SK-N-SH treated with all-trans-retinoic acid at 6 μM for 48 hours (cell line): ENCODE results near the gene NTM.

Experiments
- ATAC-seq: fragments of 200-7000 bp; cut with Tn5 transposase; 3 replicates; pipeline ENCODE4 v1.9.1; 2020; ENCODE audit warnings: mild to moderate bottlenecking, moderate library complexity
- BACH2 ChIP-seq: fragments of 250-450 bp; sonication (Bioruptor Pico); IDR thresholded peaks from 2 replicates; pipeline ENCODE4 v1.9.0; 2021; ENCODE audit warnings: mild to moderate bottlenecking, borderline replicate concordance
- CSDC2 ChIP-seq: fragments of 250-450 bp; sonication (Bioruptor Pico); IDR thresholded peaks from 2 replicates; pipeline ENCODE4 v1.5.0; 2020; ENCODE audit warnings: mild to moderate bottlenecking, moderate library complexity
- ESRRG ChIP-seq: fragments of 250-450 bp; sonication (Bioruptor Pico); IDR thresholded peaks from 2 replicates; pipeline ENCODE4 v1.6.1; 2021; ENCODE audit warnings: mild to moderate bottlenecking
- GLIS3 ChIP-seq: fragments of 250-450 bp; sonication (Bioruptor Pico); IDR thresholded peaks from 2 replicates; pipeline ENCODE4 v1.5.0; 2020; ENCODE audit warnings: mild to moderate bottlenecking, moderate library complexity
- OSR1 ChIP-seq: fragments of 250-450 bp; sonication (Bioruptor Pico); IDR thresholded peaks from 2 replicates; pipeline ENCODE4 v1.8.0; 2022; ENCODE audit warnings: moderate library complexity, mild to moderate bottlenecking, inconsistent platforms
- PPARA ChIP-seq: fragments of 250-450 bp; sonication (Bioruptor Pico); IDR thresholded peaks from 2 replicates; pipeline ENCODE4 v1.5.0; 2020; ENCODE audit warnings: mild to moderate bottlenecking, borderline replicate concordance
- RARB ChIP-seq: fragments of 250-450 bp; sonication (Bioruptor Pico); IDR thresholded peaks from 2 replicates; pipeline ENCODE4 v1.8.0; 2021; ENCODE audit warnings: mild to moderate bottlenecking, moderate library complexity
- SNAI2 ChIP-seq: fragments of 250-450 bp; sonication (Bioruptor Pico); IDR thresholded peaks from 2 replicates; pipeline ENCODE4 v1.5.0; 2020; ENCODE audit warnings: mild to moderate bottlenecking, moderate library complexity
- TCF4 ChIP-seq: fragments of 250-450 bp; sonication (Bioruptor Pico); IDR thresholded peaks from 2 replicates; pipeline ENCODE4 v1.8.0; 2021; ENCODE audit warnings: mild to moderate bottlenecking, moderate library complexity, borderline replicate concordance
- TOX ChIP-seq: fragments of 250-450 bp; sonication (Bioruptor Pico); IDR thresholded peaks from 2 replicates; pipeline ENCODE4 v1.8.0; 2021; ENCODE audit warnings: mild to moderate bottlenecking, moderate library complexity, borderline replicate concordance
- ZFP30 ChIP-seq: fragments of 450-650 bp; formaldehyde crosslinking; IDR thresholded peaks from 2 replicates; pipeline ENCODE4 v1.5.0; 2022; ENCODE audit warnings: mild to moderate bottlenecking, moderate library complexity
- ZNF565 ChIP-seq: fragments of 450-650 bp; formaldehyde crosslinking; conservative IDR thresholded peaks from 2 replicates; pipeline ENCODE4 v1.5.0; 2020; ENCODE audit warnings: low read depth, mild to moderate bottlenecking, moderate library complexity
- ZNF70 ChIP-seq: fragments of 450-650 bp; formaldehyde crosslinking; IDR thresholded peaks from 2 replicates; pipeline ENCODE4 v1.5.0; 2020; ENCODE audit warnings: mild to moderate bottlenecking, moderate library complexity
- TF ChIP-seq, protein P1 (sequence below): fragments of 250-450 bp; sonication (Bioruptor Pico); IDR thresholded peaks from 2 replicates; pipeline ENCODE4 v1.8.0; 2020; ENCODE audit warnings: mild to moderate bottlenecking, moderate library complexity, borderline replicate concordance
- TF ChIP-seq, protein P2 (sequence below): fragments of 250-450 bp; sonication (Bioruptor Pico); IDR thresholded peaks from 2 replicates; pipeline ENCODE4 v1.5.1; 2021; ENCODE audit warnings: mild to moderate bottlenecking, moderate library complexity
- TF ChIP-seq, protein P3 (sequence below): fragments of 250-450 bp; sonication (Bioruptor Pico); IDR thresholded peaks from 2 replicates; pipeline ENCODE4 v1.5.0; 2020; ENCODE audit warnings: mild to moderate bottlenecking, moderate library complexity
- TF ChIP-seq, protein P4 (sequence below): fragments of 250-450 bp; sonication (Bioruptor Pico); IDR thresholded peaks from 2 replicates; pipeline ENCODE4 v1.5.1; 2020; ENCODE audit warnings: low read depth, mild to moderate bottlenecking, moderate library complexity

The NTM gene

DNA sequence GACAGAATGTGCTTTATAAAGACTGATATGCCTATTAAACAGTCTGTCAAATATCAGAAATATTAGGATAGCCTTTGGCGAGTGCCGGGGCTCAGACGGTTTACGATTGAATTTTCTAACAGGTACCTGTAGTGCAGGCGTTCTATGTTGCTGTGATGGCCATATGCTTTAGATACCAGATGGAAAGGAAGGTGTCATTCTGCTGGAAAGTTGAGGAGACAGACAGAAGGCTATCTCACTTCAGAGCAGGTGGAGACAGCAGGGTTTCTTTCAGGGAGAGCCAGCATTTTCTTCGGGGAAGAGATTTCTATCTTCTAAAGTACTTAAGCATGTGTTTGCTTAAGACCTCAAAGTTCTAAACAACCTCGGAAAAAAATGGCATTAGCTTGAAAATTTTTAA lies 415.4 kb downstream of the NTM start:
- TF ChIP-seq BACH2 = no peak
- no peak for TF ChIP-seq SNAI2 (CRISPR knock-in tag)
- no peak for TF ChIP-seq TCF4 (CRISPR knock-in tag)
- ATAC-seq = no peak

DNA sequence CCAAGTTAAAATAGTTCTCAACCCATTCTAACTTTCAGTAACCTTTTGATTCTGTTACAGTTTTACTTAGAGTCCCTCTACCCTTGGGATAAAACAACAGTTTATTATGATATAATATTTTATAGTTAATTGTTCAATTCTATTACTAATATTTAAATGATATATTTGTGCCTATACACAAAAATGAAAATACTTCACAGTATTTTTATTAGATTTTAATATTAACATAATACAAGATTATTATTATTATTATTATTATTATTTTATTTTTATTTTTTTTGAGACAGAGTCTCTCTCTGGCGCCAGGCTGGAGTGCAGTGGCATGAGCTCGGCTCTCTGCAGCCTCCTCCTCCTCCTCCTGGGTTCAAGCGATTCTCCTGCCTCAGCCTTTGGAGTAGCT lies 416.7 kb downstream of the NTM start:
- TF ChIP-seq PPARA (CRISPR knock-in tag) (no peak), RARB (CRISPR knock-in tag) (no peak), CSDC2 (CRISPR knock-in tag) (no peak), TOX (CRISPR knock-in tag) (no peak), ESRRG (CRISPR knock-in tag) (no peak), OSR1 (CRISPR knock-in tag) (no peak), SNAI2 (CRISPR knock-in tag) (no peak), BACH2 (no peak), ZNF70 (CRISPR knock-in tag) (no peak), ZNF565 (CRISPR knock-in tag) (no peak)
- TF ChIP-seq, protein P1, sequence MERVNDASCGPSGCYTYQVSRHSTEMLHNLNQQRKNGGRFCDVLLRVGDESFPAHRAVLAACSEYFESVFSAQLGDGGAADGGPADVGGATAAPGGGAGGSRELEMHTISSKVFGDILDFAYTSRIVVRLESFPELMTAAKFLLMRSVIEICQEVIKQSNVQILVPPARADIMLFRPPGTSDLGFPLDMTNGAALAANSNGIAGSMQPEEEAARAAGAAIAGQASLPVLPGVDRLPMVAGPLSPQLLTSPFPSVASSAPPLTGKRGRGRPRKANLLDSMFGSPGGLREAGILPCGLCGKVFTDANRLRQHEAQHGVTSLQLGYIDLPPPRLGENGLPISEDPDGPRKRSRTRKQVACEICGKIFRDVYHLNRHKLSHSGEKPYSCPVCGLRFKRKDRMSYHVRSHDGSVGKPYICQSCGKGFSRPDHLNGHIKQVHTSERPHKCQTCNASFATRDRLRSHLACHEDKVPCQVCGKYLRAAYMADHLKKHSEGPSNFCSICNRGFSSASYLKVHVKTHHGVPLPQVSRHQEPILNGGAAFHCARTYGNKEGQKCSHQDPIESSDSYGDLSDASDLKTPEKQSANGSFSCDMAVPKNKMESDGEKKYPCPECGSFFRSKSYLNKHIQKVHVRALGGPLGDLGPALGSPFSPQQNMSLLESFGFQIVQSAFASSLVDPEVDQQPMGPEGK (CRISPR knock-in tag) = no peak
- TF ChIP-seq, protein P2, sequence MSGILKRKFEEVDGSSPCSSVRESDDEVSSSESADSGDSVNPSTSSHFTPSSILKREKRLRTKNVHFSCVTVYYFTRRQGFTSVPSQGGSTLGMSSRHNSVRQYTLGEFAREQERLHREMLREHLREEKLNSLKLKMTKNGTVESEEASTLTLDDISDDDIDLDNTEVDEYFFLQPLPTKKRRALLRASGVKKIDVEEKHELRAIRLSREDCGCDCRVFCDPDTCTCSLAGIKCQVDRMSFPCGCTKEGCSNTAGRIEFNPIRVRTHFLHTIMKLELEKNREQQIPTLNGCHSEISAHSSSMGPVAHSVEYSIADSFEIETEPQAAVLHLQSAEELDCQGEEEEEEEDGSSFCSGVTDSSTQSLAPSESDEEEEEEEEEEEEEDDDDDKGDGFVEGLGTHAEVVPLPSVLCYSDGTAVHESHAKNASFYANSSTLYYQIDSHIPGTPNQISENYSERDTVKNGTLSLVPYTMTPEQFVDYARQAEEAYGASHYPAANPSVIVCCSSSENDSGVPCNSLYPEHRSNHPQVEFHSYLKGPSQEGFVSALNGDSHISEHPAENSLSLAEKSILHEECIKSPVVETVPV (CRISPR knock-in tag) = no peak
- TF ChIP-seq, protein P3, sequence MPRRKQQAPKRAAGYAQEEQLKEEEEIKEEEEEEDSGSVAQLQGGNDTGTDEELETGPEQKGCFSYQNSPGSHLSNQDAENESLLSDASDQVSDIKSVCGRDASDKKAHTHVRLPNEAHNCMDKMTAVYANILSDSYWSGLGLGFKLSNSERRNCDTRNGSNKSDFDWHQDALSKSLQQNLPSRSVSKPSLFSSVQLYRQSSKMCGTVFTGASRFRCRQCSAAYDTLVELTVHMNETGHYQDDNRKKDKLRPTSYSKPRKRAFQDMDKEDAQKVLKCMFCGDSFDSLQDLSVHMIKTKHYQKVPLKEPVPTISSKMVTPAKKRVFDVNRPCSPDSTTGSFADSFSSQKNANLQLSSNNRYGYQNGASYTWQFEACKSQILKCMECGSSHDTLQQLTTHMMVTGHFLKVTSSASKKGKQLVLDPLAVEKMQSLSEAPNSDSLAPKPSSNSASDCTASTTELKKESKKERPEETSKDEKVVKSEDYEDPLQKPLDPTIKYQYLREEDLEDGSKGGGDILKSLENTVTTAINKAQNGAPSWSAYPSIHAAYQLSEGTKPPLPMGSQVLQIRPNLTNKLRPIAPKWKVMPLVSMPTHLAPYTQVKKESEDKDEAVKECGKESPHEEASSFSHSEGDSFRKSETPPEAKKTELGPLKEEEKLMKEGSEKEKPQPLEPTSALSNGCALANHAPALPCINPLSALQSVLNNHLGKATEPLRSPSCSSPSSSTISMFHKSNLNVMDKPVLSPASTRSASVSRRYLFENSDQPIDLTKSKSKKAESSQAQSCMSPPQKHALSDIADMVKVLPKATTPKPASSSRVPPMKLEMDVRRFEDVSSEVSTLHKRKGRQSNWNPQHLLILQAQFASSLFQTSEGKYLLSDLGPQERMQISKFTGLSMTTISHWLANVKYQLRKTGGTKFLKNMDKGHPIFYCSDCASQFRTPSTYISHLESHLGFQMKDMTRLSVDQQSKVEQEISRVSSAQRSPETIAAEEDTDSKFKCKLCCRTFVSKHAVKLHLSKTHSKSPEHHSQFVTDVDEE (CRISPR knock-in tag) = no peak
- no peak for ATAC-seq

DNA sequence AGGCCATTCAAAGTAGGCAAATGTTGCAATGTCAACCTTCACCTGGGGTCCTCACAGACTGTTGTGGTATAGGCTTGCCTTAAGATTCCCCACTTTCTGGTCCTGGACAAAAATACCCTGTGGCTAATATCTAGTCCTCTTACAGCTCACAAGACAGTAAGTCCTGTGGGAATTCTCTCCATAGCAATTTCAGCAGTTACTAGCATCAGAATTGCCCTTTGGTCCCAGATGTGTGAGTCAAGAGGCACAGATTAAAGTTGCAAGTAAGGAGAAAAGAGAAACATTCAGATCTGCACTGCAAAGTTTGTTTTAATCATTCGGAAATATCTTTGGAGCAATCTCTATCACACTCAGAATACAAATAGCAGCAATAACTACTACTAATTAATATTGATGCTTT lies 420.2 kb downstream of the NTM start:
- TF ChIP-seq CSDC2 (CRISPR knock-in tag) (no peak), RARB (CRISPR knock-in tag) (no peak), ZFP30 (no peak), ESRRG (CRISPR knock-in tag) (no peak), GLIS3 (CRISPR knock-in tag) (no peak), SNAI2 (CRISPR knock-in tag) (no peak), TOX (CRISPR knock-in tag) (no peak)
- TF ChIP-seq, protein P1 (CRISPR knock-in tag) = no peak
- TF ChIP-seq, protein P4, sequence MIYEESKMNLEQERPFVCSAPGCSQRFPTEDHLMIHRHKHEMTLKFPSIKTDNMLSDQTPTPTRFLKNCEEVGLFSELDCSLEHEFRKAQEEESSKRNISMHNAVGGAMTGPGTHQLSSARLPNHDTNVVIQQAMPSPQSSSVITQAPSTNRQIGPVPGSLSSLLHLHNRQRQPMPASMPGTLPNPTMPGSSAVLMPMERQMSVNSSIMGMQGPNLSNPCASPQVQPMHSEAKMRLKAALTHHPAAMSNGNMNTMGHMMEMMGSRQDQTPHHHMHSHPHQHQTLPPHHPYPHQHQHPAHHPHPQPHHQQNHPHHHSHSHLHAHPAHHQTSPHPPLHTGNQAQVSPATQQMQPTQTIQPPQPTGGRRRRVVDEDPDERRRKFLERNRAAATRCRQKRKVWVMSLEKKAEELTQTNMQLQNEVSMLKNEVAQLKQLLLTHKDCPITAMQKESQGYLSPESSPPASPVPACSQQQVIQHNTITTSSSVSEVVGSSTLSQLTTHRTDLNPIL (CRISPR knock-in tag) = no peak
- TF ChIP-seq, protein P2 (CRISPR knock-in tag) = no peak
- TF ChIP-seq, all 23 proteins: peak for 0
- ATAC-seq = no peak
